HEK293 (cell line): Measurements from ENCODE around the gene ASMTL.

Source experiments
- AEBP2 ChIP-seq: fragments of 450-650 bp; formaldehyde crosslinking; IDR thresholded peaks from 2 replicates; pipeline ENCODE4 v1.5.1; 2016; ENCODE audit warnings: missing biosample characterization, missing genetic modification characterization, borderline replicate concordance
- FEZF1 ChIP-seq: fragments of 450-650 bp; formaldehyde crosslinking; IDR thresholded peaks from 2 replicates; pipeline ENCODE4 v1.5.1; 2016; ENCODE audit warnings: missing biosample characterization, missing genetic modification characterization
- GLIS2 ChIP-seq: fragments of 450-650 bp; formaldehyde crosslinking; IDR thresholded peaks from 2 replicates; pipeline ENCODE4 v1.5.1; 2016; ENCODE audit warnings: missing biosample characterization, missing genetic modification characterization
- HIC1 ChIP-seq: fragments of 450-650 bp; formaldehyde crosslinking; IDR thresholded peaks from 2 replicates; pipeline ENCODE4 v1.5.1; 2016; ENCODE audit warnings: missing biosample characterization, missing genetic modification characterization
- INSM2 ChIP-seq: fragments of 450-650 bp; formaldehyde crosslinking; IDR thresholded peaks from 2 replicates; pipeline ENCODE4 v1.5.1; 2016; ENCODE audit warnings: missing biosample characterization, missing genetic modification characterization
- MEIS1 ChIP-seq: sonication (generic); formaldehyde crosslinking; IDR thresholded peaks from 2 replicates; pipeline ENCODE4 v1.8.1; 2022; ENCODE audit warnings: missing genetic modification reagents, mild to moderate bottlenecking, borderline replicate concordance
- PBX3 ChIP-seq: sonication (generic); formaldehyde crosslinking; IDR thresholded peaks from 2 replicates; pipeline ENCODE4 v1.8.1; 2022; ENCODE audit warnings: mild to moderate bottlenecking, moderate library complexity, missing genetic modification reagents
- SETDB1 ChIP-seq: IDR thresholded peaks from one replicate; pipeline ENCODE4 v1.6.1; 2017; ENCODE audit warnings: mild to moderate bottlenecking, low read length, moderate library complexity, mixed read lengths; ENCODE audit not compliant: insufficient read length
- WT1 ChIP-seq: fragments of 450-650 bp; formaldehyde crosslinking; IDR thresholded peaks from 2 replicates; pipeline ENCODE4 v1.5.1; 2016; ENCODE audit warnings: missing biosample characterization, missing genetic modification characterization
- ZBTB49 ChIP-seq: fragments of 450-650 bp; formaldehyde crosslinking; IDR thresholded peaks from 2 replicates; pipeline ENCODE4 v1.5.1; 2016; ENCODE audit warnings: missing biosample characterization, missing genetic modification characterization, low read depth
- ZNF133 ChIP-seq: fragments of 450-650 bp; formaldehyde crosslinking; IDR thresholded peaks from 2 replicates; pipeline ENCODE4 v1.5.1; 2016; ENCODE audit warnings: missing biosample characterization, missing genetic modification characterization
- ZNF280D ChIP-seq: fragments of 450-650 bp; formaldehyde crosslinking; IDR thresholded peaks from 2 replicates; pipeline ENCODE4 v1.5.1; 2016; ENCODE audit warnings: missing biosample characterization, missing genetic modification characterization
- ZNF324 ChIP-seq: fragments of 450-650 bp; formaldehyde crosslinking; IDR thresholded peaks from 2 replicates; pipeline ENCODE4 v1.5.1; 2016; ENCODE audit warnings: missing biosample characterization, missing genetic modification characterization
- ZNF404 ChIP-seq: fragments of 450-650 bp; formaldehyde crosslinking; IDR thresholded peaks from 2 replicates; pipeline ENCODE4 v1.5.1; 2017; ENCODE audit warnings: missing biosample characterization, missing genetic modification characterization
- ZNF518A ChIP-seq: fragments of 450-650 bp; formaldehyde crosslinking; conservative IDR thresholded peaks from 2 replicates; pipeline ENCODE4 v1.5.1; 2016; ENCODE audit warnings: low read depth, missing biosample characterization, missing genetic modification characterization
- ZNF548 ChIP-seq: fragments of 450-650 bp; formaldehyde crosslinking; IDR thresholded peaks from 2 replicates; pipeline ENCODE4 v1.5.1; 2016; ENCODE audit warnings: missing biosample characterization, missing genetic modification characterization
- ZNF624 ChIP-seq: fragments of 450-650 bp; formaldehyde crosslinking; IDR thresholded peaks from 2 replicates; pipeline ENCODE4 v1.5.1; 2017; ENCODE audit warnings: missing biosample characterization, missing genetic modification characterization
- ZNF654 ChIP-seq: fragments of 450-650 bp; formaldehyde crosslinking; IDR thresholded peaks from 2 replicates; pipeline ENCODE4 v1.5.1; 2016; ENCODE audit warnings: low read depth, missing biosample characterization, missing genetic modification characterization
- ZNF664 ChIP-seq: fragments of 450-650 bp; formaldehyde crosslinking; IDR thresholded peaks from 2 replicates; pipeline ENCODE4 v1.5.1; 2016; ENCODE audit warnings: missing biosample characterization, missing genetic modification characterization
- ZNF670 ChIP-seq: fragments of 450-650 bp; formaldehyde crosslinking; IDR thresholded peaks from 2 replicates; pipeline ENCODE4 v1.5.1; 2016; ENCODE audit warnings: missing biosample characterization, missing genetic modification characterization, low read depth

ASMTL gene

GRCh38 chrX:1452516-1453394, at the start of gene ASMTL (continued):
- TF ChIP-seq ZNF664 (tag by site-specific recombination) (no peak), FEZF1 (tag by site-specific recombination) (no peak), ZNF324 (tag by site-specific recombination) (0 out of 2 replicates have a peak, but pooled peaks have one; percentile 38), HIC1 (tag by site-specific recombination) (no peak), ZBTB49 (tag by site-specific recombination) (no peak), GLIS2 (tag by site-specific recombination) (peak; percentile 74), ZNF624 (tag by site-specific recombination) (no peak), ZNF670 (tag by site-specific recombination) (no peak), WT1 (tag by site-specific recombination) (no peak), MEIS1 (no peak), INSM2 (tag by site-specific recombination) (no peak), AEBP2 (no peak), ZNF133 (no peak), ZNF548 (tag by site-specific recombination) (no peak), ZNF404 (tag by site-specific recombination) (no peak), ZNF280D (tag by site-specific recombination) (no peak), ZNF518A (no peak), SETDB1 (no peak), PBX3 (CRISPR knock-in tag) (0 out of 2 replicates have a peak, but pooled peaks have one; percentile 58), ZNF654 (no peak)
